Prostate gland (tissue), 2 donors: Measurements from ENCODE around the gene PNO1.

Experiments
- CTCF ChIP-seq, 4 experiments: fragments of 200-600 bp in 2 of 4; fragments of 450-650 bp in 2 of 4; sonication (generic) in 2 of 4; IDR thresholded peaks; 1 replicate in 3 of 4; 2 replicates in 1 of 4; pipeline ENCODE4 v1.5.1; 2016 to 2019; ENCODE audit warnings: antibody characterized with exemption in 4 of 4, mild to moderate bottlenecking in 2 of 4, moderate library complexity in 2 of 4
- POLR2A ChIP-seq: fragments of 450-650 bp; IDR thresholded peaks from one replicate; pipeline ENCODE4 v1.6.1; 2016; ENCODE audit warnings: antibody characterized with exemption, mild to moderate bottlenecking
- POLR2AphosphoS5 ChIP-seq: sonication (generic); formaldehyde crosslinking; IDR thresholded peaks from one replicate; pipeline ENCODE4 v1.6.1; 2017; ENCODE audit warnings: antibody characterized with exemption

DNA sequence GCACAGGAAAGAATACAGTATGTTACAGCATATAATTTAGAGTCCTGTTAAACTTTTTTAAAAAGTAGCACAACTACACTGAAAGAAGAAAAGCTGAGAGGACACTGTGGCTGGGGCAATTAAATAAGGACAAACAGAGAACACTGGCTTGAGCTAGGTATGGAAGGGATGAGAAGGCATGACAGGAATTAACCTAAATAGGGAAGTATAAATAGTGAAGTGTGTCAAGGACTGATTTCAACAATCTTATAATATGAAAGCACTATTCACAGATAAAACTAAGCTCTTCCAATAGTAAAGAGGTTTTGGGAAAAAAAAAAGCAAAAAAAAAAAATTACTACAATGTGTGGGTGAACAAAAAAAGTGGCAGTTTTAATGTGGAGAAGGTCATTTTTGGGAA lies 49.1 kb downstream of the PNO1 start:
- TF ChIP-seq CTCF (IDR thresholded peaks at IDR 0.05) (no peak), POLR2A (no peak), POLR2AphosphoS5 (no peak)
